Motor neuron (in vitro differentiated cells): ENCODE results near the gene ADORA1. TPM values are rescaled to one million over a fixed set of nuclear protein-coding genes. Genes with fewer than 3 reads are reported as not detected.

ENCODE experiments used
- ATAC-seq, 8 experiments: fragments of 200-7000 bp; cut with Tn5 transposase; replicated peaks in 6 of 8; 2 replicates each; pipeline ENCODE4 v1.8.0; 2021; ENCODE audit warnings: mild to moderate bottlenecking in 8 of 8, moderate library complexity in 8 of 8
- H3K27ac ChIP-seq, 2 donors: fragments of 250-450 bp; sonication (Bioruptor Pico); 2 replicates each; pipeline ENCODE4 v1.9.0; 2021; ENCODE audit warnings: antibody characterized with exemption in 2 of 2, mild to moderate bottlenecking in 2 of 2, moderate library complexity in 1 of 2
- H3K4me1 ChIP-seq, 2 donors: fragments of 250-450 bp; sonication (Bioruptor Pico); replicated peaks in 1 of 2; 2 replicates each; pipeline ENCODE4 v1.6.1; 2021; ENCODE audit warnings: antibody characterized with exemption in 2 of 2, mild to moderate bottlenecking in 2 of 2, moderate library complexity in 1 of 2
- H3K4me3 ChIP-seq, 5 donors: fragments of 250-450 bp; sonication (Bioruptor Pico); 2 replicates each; pipeline ENCODE4 v1.9.0; 2021; ENCODE audit warnings: antibody characterized with exemption in 5 of 5, mild to moderate bottlenecking in 5 of 5, moderate library complexity in 4 of 5
- WGBS, 10 experiments: fragments of 450-650 bp; shearing (Covaris generic); methylation state at CpG; one replicate each; pipeline ENCODE4 v1.0.0; 2022; 5-methylcytosine and 5-hydroxymethylcytosine counted together
- in situ Hi-C, 9 experiments: fragments of 400-800 bp; cut with MboI; loops; one replicate each; pipeline ENCODE4 v1.15.0; 2021; ENCODE audit warnings: low sequenced_read_pairs in 9 of 9, low pct_unique_long_range_greater_than_20kb in 2 of 9; ENCODE audit not compliant: unreplicated experiment in 9 of 9
- total RNA-seq, 8 experiments: library from RNA; unstranded; fragments of 300-600 nt; gene quantifications; 2 replicates each; pipeline versions ENCODE4 v1.2.3 to v1.2.4, GENCODE V29; 2022

Gene ADORA1
- total RNA-seq, 8 experiments from 2014 or later: 3.2 to 15.5 (median 3.9) TPM

- Histone ChIP-seq H3K4me3 (no peak overlapping the region), H3K27ac (no peak overlapping the region), H3K4me1 (peaks cover 9 to 26% of the 10 kb centered on the region in 2 donors)
- in situ Hi-C loops: no loop called here
- WGBS, 10 experiments: 60 to 94% (median 76%) methylated on average over 1 to 7 of the region's 8 CpGs; no CpG with 5 or more reads in 4 of the 10 experiments
- no peak for ATAC-seq
Measured at GRCh38 chr1:203170625-203171330, 43.3 kb downstream of the ADORA1 start.

GRCh38 chr1:203171341-203172183, 44.0 kb downstream of the ADORA1 start:
- Histone ChIP-seq H3K4me3 (no peak overlapping the region), H3K4me1 (peaks cover 9 to 27% of the 10 kb centered on the region in 2 donors), H3K27ac (no peak overlapping the region)
- 94 to 99% (median 98%) methylated on average over 4 to 12 of the region's 22 CpGs; no CpG with 5 or more reads in 4 of the 10 experiments for WGBS, 10 experiments
- ATAC-seq: no peak
- in situ Hi-C loops: no loop called here

GRCh38 chr1:203172184-203173010, 44.9 kb downstream of the ADORA1 start:
- ATAC-seq: peak in 6 of 8 experiments; percentile 15 to 85 (median 38)
- 57 to 75% (median 61%) methylated on average over 1 to 7 of the region's 8 CpGs; no CpG with 5 or more reads in 4 of the 10 experiments for WGBS, 10 experiments
- in situ Hi-C loops: no loop called here
- Histone ChIP-seq H3K4me1 (peaks cover 9 to 24% of the 10 kb centered on the region in 2 donors), H3K27ac (no peak overlapping the region), H3K4me3 (no peak overlapping the region)

GRCh38 chr1:203173011-203173555, 45.6 kb downstream of the ADORA1 start:
- peaks cover 13 to 25% of the 10 kb centered on the region in 2 donors for H3K4me1 ChIP-seq
- in situ Hi-C loops: no loop called here
- no peak overlapping the region for H3K27ac ChIP-seq
- H3K4me3 ChIP-seq: no peak overlapping the region
- no CpG with 5 or more reads among the region's 2 CpGs for WGBS, 10 experiments
- ATAC-seq: peak in 1 of 8 experiments; percentile 3

- in situ Hi-C loops: no loop called here
- WGBS, 10 experiments: 3 to 86% (median 48%) methylated on average over 1 to 4 of the region's 5 CpGs; no CpG with 5 or more reads in 3 of the 10 experiments
- Histone ChIP-seq H3K4me1 (peaks cover 18 to 28% of the 10 kb centered on the region in 2 donors), H3K4me3 (no peak overlapping the region), H3K27ac (no peak overlapping the region)
- peak; percentile 27 to 75 (median 63) for ATAC-seq
Measured at GRCh38 chr1:203173566-203173965, 46.0 kb downstream of the ADORA1 start.

- ATAC-seq: no peak
- in situ Hi-C loops: no loop called here
- Histone ChIP-seq H3K4me3 (no peak overlapping the region), H3K4me1 (peaks cover 18 to 28% of the 10 kb centered on the region in 2 donors), H3K27ac (no peak overlapping the region)
- 87 to 100% (median 92%) methylated on average over 2 to 11 of the region's 12 CpGs; no CpG with 5 or more reads in 3 of the 10 experiments for WGBS, 10 experiments
Measured at GRCh38 chr1:203174324-203174985, 46.9 kb downstream of the ADORA1 start.

GRCh38 chr1:203175237-203175826, 47.8 kb downstream of the ADORA1 start, which contains the start of gene MYBPH:
TSS of gene MYBPH (minus strand) at chr1:203175826. CDS start at chr1:203175755, 71 bp downstream.
- in situ Hi-C loops: no loop called here
- 40 to 100% methylated on average over 1 to 3 of the region's 5 CpGs; no CpG with 5 or more reads in 8 of the 10 experiments for WGBS, 10 experiments
- peaks cover 18 to 28% of the 10 kb centered on the region in 2 donors for H3K4me1 ChIP-seq
- no peak within 1 kb of the TSS for H3K27ac ChIP-seq
- no peak within 1 kb of the TSS for H3K4me3 ChIP-seq
- no peak for ATAC-seq

- H3K27ac ChIP-seq: no peak overlapping the region
- no peak for ATAC-seq
- in situ Hi-C loops: no loop called here
- H3K4me3 ChIP-seq: no peak overlapping the region
- 70 to 87% (median 80%) methylated on average over 1 to 6 of the region's 9 CpGs; no CpG with 5 or more reads in 6 of the 10 experiments for WGBS, 10 experiments
- H3K4me1 ChIP-seq: peaks cover 18 to 28% of the 10 kb centered on the region in 2 donors
Measured at GRCh38 chr1:203175827-203176241, 48.3 kb downstream of the ADORA1 start.

- no peak for ATAC-seq
- H3K27ac ChIP-seq: no peak overlapping the region
- H3K4me3 ChIP-seq: no peak overlapping the region
- WGBS, 10 experiments: 60 to 100% (median 84%) methylated on average over 1 to 9 of the region's 9 CpGs; no CpG with 5 or more reads in 2 of the 10 experiments
- H3K4me1 ChIP-seq: peaks cover 18 to 28% of the 10 kb centered on the region in 2 donors
- in situ Hi-C loops: no loop called here
Measured at GRCh38 chr1:203176273-203177035, 48.9 kb downstream of the ADORA1 start.

- 62 to 96% (median 88%) methylated on average over 1 to 6 of the region's 6 CpGs; no CpG with 5 or more reads in 2 of the 10 experiments for WGBS, 10 experiments
- H3K4me3 ChIP-seq: no peak overlapping the region
Measured at GRCh38 chr1:203177036-203177405, 49.5 kb downstream of the ADORA1 start.

GRCh38 chr1:203177470-203178039, 50.0 kb downstream of the ADORA1 start:
- 17 to 100% (median 48%) methylated on average over 1 to 8 of the region's 9 CpGs; no CpG with 5 or more reads in 6 of the 10 experiments for WGBS, 10 experiments
- in situ Hi-C loops: no loop called here
- Histone ChIP-seq H3K4me1 (peaks cover 18 to 28% of the 10 kb centered on the region in 2 donors), H3K27ac (peak overlapping the region in 1 of 2 donors; percentile 41), H3K4me3 (no peak overlapping the region)
- peak; percentile 18 to 69 (median 60) for ATAC-seq

More at GRCh38 chr1:203177036-203177405, 49.5 kb downstream of the ADORA1 start:
- ATAC-seq: no peak
- Histone ChIP-seq H3K4me1 (peaks cover 18 to 28% of the 10 kb centered on the region in 2 donors), H3K27ac (no peak overlapping the region)
- in situ Hi-C loops: no loop called here
